D721Med (cell line): ENCODE results near the gene CASP9.

Experiments used
- DNase-seq: peaks from one replicate; pipeline ENCODE4 v3.0.0; 2011; ENCODE audit warnings: low spot score; ENCODE audit not compliant: insufficient read length
- FAIRE-seq: peaks from 2 replicates; lab custom pipeline; 2011; peaks lifted over from hg19 to GRCh38; lab: Jason Lieb, UNC
- CTCF ChIP-seq: IDR thresholded peaks from 2 replicates; pipeline ENCODE4 v1.5.1; 2012; ENCODE audit warnings: mild to moderate bottlenecking, control low read depth; ENCODE audit not compliant: insufficient read depth; ENCODE audit errors: missing control alignments

CASP9 gene

GRCh38 chr1:15524021-15524282, at the start of gene CASP9:
CASP9 (minus strand) TSS chr1:15524215; CDS start chr1:15524200, 15 bp downstream.
- no peak for TF ChIP-seq CTCF
- DNase-seq: no peak
- no peak for FAIRE-seq

DNA sequence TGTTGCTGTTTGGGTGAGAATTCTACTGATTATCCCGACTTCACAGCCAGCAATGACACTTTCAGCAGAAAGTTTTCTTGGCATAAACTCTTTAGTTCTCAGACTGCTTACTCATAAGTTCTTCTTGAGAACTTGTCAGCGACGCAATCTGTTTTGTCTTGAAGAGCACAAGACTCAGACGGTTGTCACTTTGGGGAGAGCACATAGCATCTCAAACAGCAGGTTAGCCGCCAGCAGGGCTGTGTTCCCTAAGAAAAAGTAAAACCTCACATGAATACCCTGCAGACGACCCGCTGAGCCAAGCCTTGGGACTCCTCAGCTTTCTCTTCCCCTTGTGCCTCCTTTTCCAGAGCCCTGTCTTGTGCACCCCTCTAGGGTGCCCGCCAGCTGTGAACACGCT, 49.5 kb upstream of the CASP9 start:
- FAIRE-seq: no peak
- TF ChIP-seq CTCF: no peak
- no peak for DNase-seq

GRCh38 chr1:15571266-15571665, 47.3 kb upstream of the CASP9 start:
- TF ChIP-seq CTCF: no peak
- DNase-seq: no peak
- no peak for FAIRE-seq

- TF ChIP-seq CTCF: no peak
- FAIRE-seq (no peak), DNase-seq (no peak)
These were observed 46.8 kb upstream of the CASP9 start for GRCh38 chr1:15570861-15571260.

DNA sequence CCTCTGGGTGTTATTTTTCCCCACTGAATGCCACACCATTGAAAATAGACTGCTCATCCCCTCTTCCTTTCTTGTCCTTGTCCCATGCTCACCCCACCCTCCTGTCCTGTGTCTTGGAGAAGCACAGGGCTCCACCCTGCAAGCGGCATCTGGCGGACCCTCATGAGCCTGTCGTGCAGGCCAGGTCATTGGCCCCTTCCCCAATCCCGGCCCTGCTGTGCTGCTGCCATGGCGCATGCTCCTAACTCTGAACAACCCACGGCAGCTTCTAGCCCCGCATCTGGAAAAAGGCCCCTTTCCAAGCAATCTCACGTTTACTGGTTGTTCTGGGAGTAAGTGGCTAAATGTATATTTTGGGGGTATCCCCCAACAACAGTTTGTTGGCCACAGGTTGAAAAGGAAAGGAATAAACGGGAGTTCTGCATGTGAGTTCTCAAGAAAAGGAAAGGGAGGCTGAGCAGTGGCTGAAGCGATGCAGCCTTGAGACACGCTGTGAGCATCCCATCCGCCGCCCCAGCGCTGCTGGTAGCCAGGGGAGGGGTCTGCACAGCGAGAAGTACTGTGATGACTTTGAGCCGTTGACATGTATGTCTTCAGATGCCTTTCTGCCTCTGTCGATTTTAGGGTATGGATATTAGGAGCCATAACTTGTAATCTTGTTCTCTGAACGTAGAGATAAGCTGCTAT, 44.5 kb upstream of the CASP9 start:
- DNase-seq: no peak
- TF ChIP-seq CTCF: no peak
- no peak for FAIRE-seq

GRCh38 chr1:15559189-15559810, 35.3 kb upstream of the CASP9 start:
- DNase-seq: no peak

More at GRCh38 chr1:15559189-15559810, 35.3 kb upstream of the CASP9 start:
- FAIRE-seq: no peak
- TF ChIP-seq CTCF: no peak
